Suprapubic skin (tissue), 4 donors: ENCODE results near the gene MAML2. TPM values are rescaled to one million over a fixed set of nuclear protein-coding genes. Genes with fewer than 3 reads are reported as not detected.

Experiments used
- DNase-seq, 2 donors: peaks; one replicate each; pipeline ENCODE4 v3.0.0-alpha.2; 2019; ENCODE audit warnings: low spot score in 2 of 2
- H3K27ac ChIP-seq: fragments of 200-600 bp; sonication (generic); one replicate; pipeline ENCODE4 v1.5.1; 2019
- H3K27me3 ChIP-seq: fragments of 200-600 bp; sonication (generic); one replicate; pipeline ENCODE4 v1.5.1; 2019
- H3K36me3 ChIP-seq: fragments of 200-600 bp; sonication (generic); one replicate; pipeline ENCODE4 v1.5.1; 2019
- H3K4me1 ChIP-seq: fragments of 200-600 bp; sonication (generic); one replicate; pipeline ENCODE4 v1.5.1; 2019
- H3K4me3 ChIP-seq: fragments of 200-600 bp; sonication (generic); one replicate; pipeline ENCODE4 v1.5.1; 2019; ENCODE audit warnings: mild to moderate bottlenecking
- H3K9me3 ChIP-seq: fragments of 200-600 bp; sonication (generic); one replicate; pipeline ENCODE4 v1.5.1; 2019
- CTCF ChIP-seq, 2 donors: fragments of 200-600 bp in 1 of 2; fragments of 450-650 bp in 1 of 2; sonication (generic) in 1 of 2; IDR thresholded peaks; one replicate each; pipeline ENCODE4 v1.5.1; 2016 to 2019; ENCODE audit warnings: antibody characterized with exemption in 2 of 2, mild to moderate bottlenecking in 1 of 2, moderate library complexity in 1 of 2
- EP300 ChIP-seq: sonication (generic); formaldehyde crosslinking; IDR thresholded peaks from one replicate; pipeline ENCODE4 v1.6.1; 2017; ENCODE audit warnings: antibody characterized with exemption
- POLR2A ChIP-seq, 2 donors: fragments of 450-650 bp; IDR thresholded peaks; one replicate each; pipeline ENCODE4 v1.6.1; 2017; ENCODE audit warnings: antibody characterized with exemption in 2 of 2, mild to moderate bottlenecking in 2 of 2, moderate library complexity in 2 of 2
- POLR2AphosphoS5 ChIP-seq, 3 donors: sonication (generic); formaldehyde crosslinking; IDR thresholded peaks; one replicate each; pipeline ENCODE4 v1.6.1; 2017; ENCODE audit warnings: antibody characterized with exemption in 3 of 3
- WGBS: methylation state at CpG from one replicate; pipeline ENCODE4 v1.1.5; 2018; 5-methylcytosine and 5-hydroxymethylcytosine counted together
- total RNA-seq, 4 donors: library from RNA; depleted of rRNA; stranded (reverse); fragments of >200 nt; gene quantifications; one replicate each; pipeline ENCODE4 v1.1.0, GENCODE V29; 2016

The MAML2 gene
- total RNA-seq, 4 donors from 2014 or later = 24.9 to 44.4 (median 30.9) TPM

- no peak overlapping the region for H3K27ac ChIP-seq
- no peak overlapping the region for H3K4me3 ChIP-seq
- no peaks in the 10 kb centered on the region for H3K27me3 ChIP-seq
- TF ChIP-seq POLR2A (IDR thresholded peaks at IDR 0.05) (no peak), CTCF (IDR thresholded peaks at IDR 0.05) (no peak), EP300 (no peak), POLR2AphosphoS5 (IDR thresholded peaks at IDR 0.05) (no peak)
- H3K9me3 ChIP-seq = no peaks in the 10 kb centered on the region
- DNase-seq = no peak
- peaks cover 19% of the 10 kb centered on the region for H3K4me1 ChIP-seq
- peaks cover 5% of the 10 kb centered on the region for H3K36me3 ChIP-seq
- 81% methylated on average over 4 of the region's 4 CpGs for WGBS
Observed at GRCh38 chr11:95994329-95994728, 348.7 kb downstream of the MAML2 start.

- WGBS = 90% methylated on average over 10 of the region's 10 CpGs
- TF ChIP-seq POLR2AphosphoS5 (IDR thresholded peaks at IDR 0.05) (no peak), POLR2A (IDR thresholded peaks at IDR 0.05) (no peak), EP300 (no peak), CTCF (IDR thresholded peaks at IDR 0.05) (no peak)
- no peaks in the 10 kb centered on the region for H3K27me3 ChIP-seq
- DNase-seq = no peak
- H3K4me1 ChIP-seq = peaks cover 12% of the 10 kb centered on the region
- no peak overlapping the region for H3K4me3 ChIP-seq
- H3K27ac ChIP-seq = no peak overlapping the region
- peaks cover 5% of the 10 kb centered on the region for H3K36me3 ChIP-seq
- H3K9me3 ChIP-seq = no peaks in the 10 kb centered on the region
Observed at GRCh38 chr11:95993438-95994298, 349.3 kb downstream of the MAML2 start.

GRCh38 chr11:95991545-95991944 lies 351.4 kb downstream of the MAML2 start:
- Histone ChIP-seq H3K27me3 (no peaks in the 10 kb centered on the region), H3K27ac (no peak overlapping the region), H3K4me3 (no peak overlapping the region), H3K4me1 (peaks cover 2% of the 10 kb centered on the region), H3K36me3 (peaks cover 5% of the 10 kb centered on the region), H3K9me3 (no peaks in the 10 kb centered on the region)
- DNase-seq = no peak
- WGBS = 59% methylated on average over 1 of the region's 1 CpG
- TF ChIP-seq CTCF (IDR thresholded peaks at IDR 0.05) (no peak), POLR2A (IDR thresholded peaks at IDR 0.05) (no peak), EP300 (no peak), POLR2AphosphoS5 (IDR thresholded peaks at IDR 0.05) (no peak)

GRCh38 chr11:95991101-95991500 lies 351.9 kb downstream of the MAML2 start:
- no peaks in the 10 kb centered on the region for H3K9me3 ChIP-seq
- peaks cover 5% of the 10 kb centered on the region for H3K36me3 ChIP-seq
- no peaks in the 10 kb centered on the region for H3K4me1 ChIP-seq
- H3K27me3 ChIP-seq = no peaks in the 10 kb centered on the region
- no peak overlapping the region for H3K4me3 ChIP-seq
- DNase-seq = no peak
- WGBS = 90% methylated on average over 1 of the region's 1 CpG
- TF ChIP-seq POLR2AphosphoS5 (IDR thresholded peaks at IDR 0.05) (no peak), POLR2A (IDR thresholded peaks at IDR 0.05) (no peak), EP300 (no peak)
- H3K27ac ChIP-seq = no peak overlapping the region

- no peak overlapping the region for H3K4me3 ChIP-seq
- TF ChIP-seq POLR2AphosphoS5 (IDR thresholded peaks at IDR 0.05) = no peak
- TF ChIP-seq POLR2A (IDR thresholded peaks at IDR 0.05) = no peak
- TF ChIP-seq CTCF (IDR thresholded peaks at IDR 0.05) = no peak
- TF ChIP-seq EP300 = no peak
- 87% methylated on average over 1 of the region's 1 CpG for WGBS
- peaks cover 11% of the 10 kb centered on the region for H3K36me3 ChIP-seq
- no peaks in the 10 kb centered on the region for H3K27me3 ChIP-seq
- H3K9me3 ChIP-seq = no peaks in the 10 kb centered on the region
- no peak overlapping the region for H3K27ac ChIP-seq
- no peaks in the 10 kb centered on the region for H3K4me1 ChIP-seq
- DNase-seq = no peak
Observed at GRCh38 chr11:95989780-95990179, 353.2 kb downstream of the MAML2 start.
